ENCODE measurements around the gene ARHGAP6. TPM values are rescaled to one million over a fixed set of nuclear protein-coding genes. Genes with fewer than 3 reads are reported as not detected.

ARHGAP6 gene
- total RNA-seq, 1 experiment from 2014 or later, result 0.50 TPM

DNA sequence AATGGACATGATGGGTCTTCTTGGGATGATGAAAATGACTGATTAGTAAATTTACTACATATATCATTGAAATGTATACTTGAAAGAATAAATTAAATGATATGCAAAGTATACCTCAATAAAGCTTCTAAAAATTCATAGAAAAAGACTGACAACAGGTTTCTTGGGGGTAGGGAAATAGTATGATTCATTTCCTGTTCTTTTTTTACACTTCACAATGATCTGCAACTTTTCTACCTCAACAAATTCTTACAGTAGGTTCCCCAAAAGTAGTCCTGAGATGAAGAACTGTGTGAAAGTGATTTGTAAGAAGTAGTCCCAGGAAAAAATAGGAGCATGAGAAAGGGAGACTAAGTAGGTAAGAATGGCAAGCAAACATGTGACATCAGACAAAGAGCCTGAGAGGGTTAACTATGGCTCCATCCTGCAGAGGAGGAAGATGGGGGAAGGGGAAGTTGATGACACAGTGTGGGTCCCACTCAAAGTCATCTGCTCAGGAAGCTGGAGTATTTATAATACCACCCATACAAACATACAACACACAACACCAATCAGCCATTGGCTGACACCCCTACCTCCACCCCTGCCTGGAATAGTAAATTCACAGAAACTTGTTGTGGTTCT is 73.9 kb downstream of the ARHGAP6 start:
- Mint-ChIP-seq H3K4me3 (ENCODE audit: unreplicated experiment) (no peak overlapping the region), H3K36me3 (ENCODE audit: insufficient read depth, unreplicated experiment) (no peaks in the 10 kb centered on the region), H3K4me1 (ENCODE audit: low read depth, unreplicated experiment) (no peaks in the 10 kb centered on the region), H3K9me3 (ENCODE audit: unreplicated experiment) (no peaks in the 10 kb centered on the region), H3K27ac (ENCODE audit: unreplicated experiment) (no peak overlapping the region), H3K27me3 (ENCODE audit: insufficient read depth, unreplicated experiment) (peaks cover 6% of the 10 kb centered on the region)
- TF ChIP-seq, protein P1, sequence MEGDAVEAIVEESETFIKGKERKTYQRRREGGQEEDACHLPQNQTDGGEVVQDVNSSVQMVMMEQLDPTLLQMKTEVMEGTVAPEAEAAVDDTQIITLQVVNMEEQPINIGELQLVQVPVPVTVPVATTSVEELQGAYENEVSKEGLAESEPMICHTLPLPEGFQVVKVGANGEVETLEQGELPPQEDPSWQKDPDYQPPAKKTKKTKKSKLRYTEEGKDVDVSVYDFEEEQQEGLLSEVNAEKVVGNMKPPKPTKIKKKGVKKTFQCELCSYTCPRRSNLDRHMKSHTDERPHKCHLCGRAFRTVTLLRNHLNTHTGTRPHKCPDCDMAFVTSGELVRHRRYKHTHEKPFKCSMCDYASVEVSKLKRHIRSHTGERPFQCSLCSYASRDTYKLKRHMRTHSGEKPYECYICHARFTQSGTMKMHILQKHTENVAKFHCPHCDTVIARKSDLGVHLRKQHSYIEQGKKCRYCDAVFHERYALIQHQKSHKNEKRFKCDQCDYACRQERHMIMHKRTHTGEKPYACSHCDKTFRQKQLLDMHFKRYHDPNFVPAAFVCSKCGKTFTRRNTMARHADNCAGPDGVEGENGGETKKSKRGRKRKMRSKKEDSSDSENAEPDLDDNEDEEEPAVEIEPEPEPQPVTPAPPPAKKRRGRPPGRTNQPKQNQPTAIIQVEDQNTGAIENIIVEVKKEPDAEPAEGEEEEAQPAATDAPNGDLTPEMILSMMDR (IDR thresholded peaks at IDR 0.05; ENCODE audit: insufficient read depth in 1 of 2, low read depth in 1 of 2, low read length in 1 of 2, severe bottlenecking in 1 of 2, unreplicated experiment in 1 of 2), result no peak
- H3K4me3 ChIP-seq (ENCODE audit: low read depth, low read length), result no peak overlapping the region
- no peaks in the 10 kb centered on the region for H3K4me1 ChIP-seq
- POLR2A ChIA-PET, result no interaction called here
- no peaks in the 10 kb centered on the region for H3K36me3 ChIP-seq (ENCODE audit: control insufficient read depth, insufficient read depth, low read length)
- intact Hi-C loops (cut with micrococcal nuclease; ENCODE audit: unreplicated experiment), result no loop called here
- CTCF ChIA-PET, result no interaction called here
- no peak for DNase-seq
- no peaks in the 10 kb centered on the region for H3K27me3 ChIP-seq (replicated peaks; ENCODE audit: control insufficient read depth, insufficient read depth, low read length)
- BruUV-seq (replicated peaks), result no TSS peak
- no peaks in the 10 kb centered on the region for H3K9me3 ChIP-seq

DNA sequence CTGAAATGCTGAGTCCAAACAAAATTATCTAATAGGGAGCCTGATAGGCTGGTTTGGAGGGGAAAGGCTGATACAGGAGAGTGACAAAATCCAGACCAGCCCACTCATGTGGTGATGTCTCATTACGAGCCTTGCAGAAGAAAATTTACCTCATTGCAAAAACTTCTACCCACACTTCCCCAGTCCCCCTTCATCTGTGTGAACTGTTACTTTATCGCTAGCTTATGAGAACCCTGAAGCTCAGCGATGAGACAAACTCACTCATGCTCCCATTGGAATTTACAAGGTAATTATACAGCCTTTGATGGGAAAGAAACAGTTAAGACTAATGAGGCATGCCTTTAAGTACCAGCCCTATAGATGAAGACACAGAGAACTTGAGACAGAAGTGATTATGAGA is 76.1 kb downstream of the ARHGAP6 start:
- Mint-ChIP-seq H3K4me1 (ENCODE audit: low read depth, unreplicated experiment) (no peaks in the 10 kb centered on the region), H3K27me3 (ENCODE audit: insufficient read depth, unreplicated experiment) (peaks cover 6% of the 10 kb centered on the region), H3K9me3 (ENCODE audit: unreplicated experiment) (no peaks in the 10 kb centered on the region), H3K27ac (ENCODE audit: unreplicated experiment) (no peak overlapping the region), H3K36me3 (ENCODE audit: insufficient read depth, unreplicated experiment) (no peaks in the 10 kb centered on the region), H3K4me3 (ENCODE audit: unreplicated experiment) (no peak overlapping the region)
- no peak overlapping the region for H3K4me3 ChIP-seq (ENCODE audit: low read depth, low read length)
- no peaks in the 10 kb centered on the region for H3K4me1 ChIP-seq
- intact Hi-C loops (cut with micrococcal nuclease; ENCODE audit: unreplicated experiment), result no loop called here
- TF ChIP-seq, protein P1 (IDR thresholded peaks at IDR 0.05; ENCODE audit: insufficient read depth in 1 of 2, low read depth in 1 of 2, low read length in 1 of 2, severe bottlenecking in 1 of 2, unreplicated experiment in 1 of 2), result no peak
- BruUV-seq (replicated peaks), result no TSS peak
- POLR2A ChIA-PET, result no interaction called here
- no peak for DNase-seq
- CTCF ChIA-PET, result no interaction called here
- H3K36me3 ChIP-seq (ENCODE audit: control insufficient read depth, insufficient read depth, low read length), result no peaks in the 10 kb centered on the region
- H3K9me3 ChIP-seq, result no peaks in the 10 kb centered on the region
- no peaks in the 10 kb centered on the region for H3K27me3 ChIP-seq (replicated peaks; ENCODE audit: control insufficient read depth, insufficient read depth, low read length)

DNA sequence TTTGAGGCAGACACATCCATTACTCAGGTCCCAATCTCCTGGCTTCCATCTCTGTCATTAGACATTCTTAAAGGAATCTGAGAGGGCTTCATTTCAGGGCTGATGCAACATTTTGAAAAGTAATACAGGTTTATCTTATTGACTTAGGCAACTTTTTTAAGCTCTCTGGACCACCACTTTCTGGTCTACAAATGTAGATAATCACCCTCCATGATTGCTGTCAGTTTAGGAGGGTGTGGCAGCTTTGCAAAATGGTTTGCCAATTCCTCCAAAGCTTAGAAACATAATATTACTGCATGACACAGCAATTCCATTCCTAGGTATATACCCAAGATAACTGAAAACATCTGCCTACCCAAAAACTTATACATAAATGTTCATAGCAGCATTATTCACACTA is 77.6 kb downstream of the ARHGAP6 start:
- Histone ChIP-seq H3K4me1 (no peaks in the 10 kb centered on the region), H3K4me3 (ENCODE audit: low read depth, low read length) (no peak overlapping the region), H3K9me3 (no peaks in the 10 kb centered on the region), H3K27me3 (replicated peaks; ENCODE audit: control insufficient read depth, insufficient read depth, low read length) (no peaks in the 10 kb centered on the region), H3K36me3 (ENCODE audit: control insufficient read depth, insufficient read depth, low read length) (no peaks in the 10 kb centered on the region)
- ChIA-PET POLR2A (no interaction called here), CTCF (no interaction called here)
- Mint-ChIP-seq H3K36me3 (ENCODE audit: insufficient read depth, unreplicated experiment) (no peaks in the 10 kb centered on the region), H3K4me3 (ENCODE audit: unreplicated experiment) (no peak overlapping the region), H3K9me3 (ENCODE audit: unreplicated experiment) (no peaks in the 10 kb centered on the region), H3K4me1 (ENCODE audit: low read depth, unreplicated experiment) (no peaks in the 10 kb centered on the region), H3K27me3 (ENCODE audit: insufficient read depth, unreplicated experiment) (peaks cover 6% of the 10 kb centered on the region), H3K27ac (ENCODE audit: unreplicated experiment) (no peak overlapping the region)
- intact Hi-C loops (cut with micrococcal nuclease; ENCODE audit: unreplicated experiment), result no loop called here
- BruUV-seq (replicated peaks), result no TSS peak
- TF ChIP-seq, protein P1 (IDR thresholded peaks at IDR 0.05; ENCODE audit: insufficient read depth in 1 of 2, low read depth in 1 of 2, low read length in 1 of 2, severe bottlenecking in 1 of 2, unreplicated experiment in 1 of 2), result no peak
- DNase-seq, result no peak
